SK-N-SH treated with all-trans-retinoic acid at 6 μM for 48 hours (cell line): ENCODE measurements around the gene CDK6.

Source experiments
- ATAC-seq: fragments of 200-7000 bp; cut with Tn5 transposase; 3 replicates; pipeline ENCODE4 v1.9.1; 2020; ENCODE audit warnings: mild to moderate bottlenecking, moderate library complexity
- ARNTL ChIP-seq: fragments of 450-650 bp; formaldehyde crosslinking; IDR thresholded peaks from 2 replicates; pipeline ENCODE4 v1.5.0; 2020; ENCODE audit warnings: low read depth, mild to moderate bottlenecking, moderate library complexity, borderline replicate concordance
- BACH2 ChIP-seq: fragments of 250-450 bp; sonication (Bioruptor Pico); IDR thresholded peaks from 2 replicates; pipeline ENCODE4 v1.9.0; 2021; ENCODE audit warnings: mild to moderate bottlenecking, borderline replicate concordance
- CSDC2 ChIP-seq: fragments of 250-450 bp; sonication (Bioruptor Pico); IDR thresholded peaks from 2 replicates; pipeline ENCODE4 v1.5.0; 2020; ENCODE audit warnings: mild to moderate bottlenecking, moderate library complexity
- ESRRG ChIP-seq: fragments of 250-450 bp; sonication (Bioruptor Pico); IDR thresholded peaks from 2 replicates; pipeline ENCODE4 v1.6.1; 2021; ENCODE audit warnings: mild to moderate bottlenecking
- GLIS3 ChIP-seq: fragments of 250-450 bp; sonication (Bioruptor Pico); IDR thresholded peaks from 2 replicates; pipeline ENCODE4 v1.5.0; 2020; ENCODE audit warnings: mild to moderate bottlenecking, moderate library complexity
- ISL1 ChIP-seq: fragments of 250-450 bp; sonication (Bioruptor Pico); IDR thresholded peaks from 2 replicates; pipeline ENCODE4 v2.1.2; 2022; ENCODE audit warnings: mild to moderate bottlenecking, moderate library complexity
- OSR1 ChIP-seq: fragments of 250-450 bp; sonication (Bioruptor Pico); IDR thresholded peaks from 2 replicates; pipeline ENCODE4 v1.8.0; 2022; ENCODE audit warnings: moderate library complexity, mild to moderate bottlenecking, inconsistent platforms
- PATZ1 ChIP-seq: fragments of 250-450 bp; sonication (Bioruptor Pico); IDR thresholded peaks from 2 replicates; pipeline ENCODE4 v1.8.0; 2020; ENCODE audit warnings: mild to moderate bottlenecking, moderate library complexity, borderline replicate concordance
- PPARA ChIP-seq: fragments of 250-450 bp; sonication (Bioruptor Pico); IDR thresholded peaks from 2 replicates; pipeline ENCODE4 v1.5.0; 2020; ENCODE audit warnings: mild to moderate bottlenecking, borderline replicate concordance
- RARB ChIP-seq: fragments of 250-450 bp; sonication (Bioruptor Pico); IDR thresholded peaks from 2 replicates; pipeline ENCODE4 v1.8.0; 2021; ENCODE audit warnings: mild to moderate bottlenecking, moderate library complexity
- SNAI2 ChIP-seq: fragments of 250-450 bp; sonication (Bioruptor Pico); IDR thresholded peaks from 2 replicates; pipeline ENCODE4 v1.5.0; 2020; ENCODE audit warnings: mild to moderate bottlenecking, moderate library complexity
- TCF4 ChIP-seq: fragments of 250-450 bp; sonication (Bioruptor Pico); IDR thresholded peaks from 2 replicates; pipeline ENCODE4 v1.8.0; 2021; ENCODE audit warnings: mild to moderate bottlenecking, moderate library complexity, borderline replicate concordance
- TOX ChIP-seq: fragments of 250-450 bp; sonication (Bioruptor Pico); IDR thresholded peaks from 2 replicates; pipeline ENCODE4 v1.8.0; 2021; ENCODE audit warnings: mild to moderate bottlenecking, moderate library complexity, borderline replicate concordance
- TSHZ2 ChIP-seq: fragments of 250-450 bp; sonication (Bioruptor Pico); IDR thresholded peaks from 2 replicates; pipeline ENCODE4 v1.5.0; 2020; ENCODE audit warnings: mild to moderate bottlenecking, moderate library complexity
- ZC3H10 ChIP-seq: fragments of 250-450 bp; sonication (Bioruptor Pico); IDR thresholded peaks from 2 replicates; pipeline ENCODE4 v1.5.1; 2021; ENCODE audit warnings: mild to moderate bottlenecking, moderate library complexity
- ZFP3 ChIP-seq: fragments of 250-450 bp; sonication (Bioruptor Pico); IDR thresholded peaks from 2 replicates; pipeline ENCODE4 v1.5.0; 2020; ENCODE audit warnings: mild to moderate bottlenecking, moderate library complexity
- ZFP30 ChIP-seq: fragments of 450-650 bp; formaldehyde crosslinking; IDR thresholded peaks from 2 replicates; pipeline ENCODE4 v1.5.0; 2022; ENCODE audit warnings: mild to moderate bottlenecking, moderate library complexity
- ZNF565 ChIP-seq: fragments of 450-650 bp; formaldehyde crosslinking; conservative IDR thresholded peaks from 2 replicates; pipeline ENCODE4 v1.5.0; 2020; ENCODE audit warnings: low read depth, mild to moderate bottlenecking, moderate library complexity
- ZNF70 ChIP-seq: fragments of 450-650 bp; formaldehyde crosslinking; IDR thresholded peaks from 2 replicates; pipeline ENCODE4 v1.5.0; 2020; ENCODE audit warnings: mild to moderate bottlenecking, moderate library complexity
- ZNF8 ChIP-seq: fragments of 450-650 bp; formaldehyde crosslinking; IDR thresholded peaks from 2 replicates; pipeline ENCODE4 v1.5.0; 2020; ENCODE audit warnings: mild to moderate bottlenecking, moderate library complexity
- TF ChIP-seq, protein P1 (sequence below): fragments of 250-450 bp; sonication (Bioruptor Pico); IDR thresholded peaks from 2 replicates; pipeline ENCODE4 v1.8.0; 2021; ENCODE audit warnings: low read depth, mild to moderate bottlenecking, moderate library complexity, borderline replicate concordance
- TF ChIP-seq, protein P2 (sequence below): fragments of 250-450 bp; sonication (Bioruptor Pico); IDR thresholded peaks from 2 replicates; pipeline ENCODE4 v1.5.1; 2021; ENCODE audit warnings: mild to moderate bottlenecking, moderate library complexity
- TF ChIP-seq, protein P3 (sequence below): fragments of 250-450 bp; sonication (Bioruptor Pico); IDR thresholded peaks from 2 replicates; pipeline ENCODE4 v1.5.1; 2020; ENCODE audit warnings: low read depth, mild to moderate bottlenecking, moderate library complexity

CDK6 gene

GRCh38 chr7:92742186-92742585, 94.2 kb downstream of the CDK6 start:
- no peak for TF ChIP-seq TSHZ2
- peak; percentile 40; the same call in 1 of the 2 replicates for TF ChIP-seq ZFP30 (CRISPR knock-in tag)
- TF ChIP-seq ARNTL (CRISPR knock-in tag), result no peak
- ATAC-seq, result no peak

DNA sequence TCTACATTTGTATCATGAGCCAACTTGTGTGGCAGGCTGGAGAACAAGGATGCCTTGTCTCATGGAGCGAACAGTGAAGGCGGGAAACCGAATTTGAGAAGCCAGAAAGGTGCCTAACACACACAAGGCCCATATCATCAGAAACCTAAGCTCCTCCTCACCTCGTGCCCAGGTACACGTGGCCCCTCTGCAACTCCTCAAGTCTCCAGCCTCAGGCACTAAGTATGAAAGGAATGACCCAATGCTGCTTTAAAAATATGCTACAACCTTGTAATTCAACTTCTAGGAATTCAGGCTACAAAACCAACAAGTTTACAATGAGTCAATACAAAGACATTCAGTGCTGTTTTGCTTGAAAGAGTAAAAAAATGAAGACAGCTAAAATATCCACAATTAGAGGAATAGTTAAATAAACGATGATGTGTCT, 95.7 kb downstream of the CDK6 start:
- peak; percentile 83 for ATAC-seq
- TF ChIP-seq, protein P1, sequence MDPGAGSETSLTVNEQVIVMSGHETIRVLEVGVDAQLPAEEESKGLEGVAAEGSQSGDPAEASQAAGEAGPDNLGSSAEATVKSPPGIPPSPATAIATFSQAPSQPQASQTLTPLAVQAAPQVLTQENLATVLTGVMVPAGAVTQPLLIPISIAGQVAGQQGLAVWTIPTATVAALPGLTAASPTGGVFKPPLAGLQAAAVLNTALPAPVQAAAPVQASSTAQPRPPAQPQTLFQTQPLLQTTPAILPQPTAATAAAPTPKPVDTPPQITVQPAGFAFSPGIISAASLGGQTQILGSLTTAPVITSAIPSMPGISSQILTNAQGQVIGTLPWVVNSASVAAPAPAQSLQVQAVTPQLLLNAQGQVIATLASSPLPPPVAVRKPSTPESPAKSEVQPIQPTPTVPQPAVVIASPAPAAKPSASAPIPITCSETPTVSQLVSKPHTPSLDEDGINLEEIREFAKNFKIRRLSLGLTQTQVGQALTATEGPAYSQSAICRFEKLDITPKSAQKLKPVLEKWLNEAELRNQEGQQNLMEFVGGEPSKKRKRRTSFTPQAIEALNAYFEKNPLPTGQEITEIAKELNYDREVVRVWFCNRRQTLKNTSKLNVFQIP (CRISPR knock-in tag), result no peak
- TF ChIP-seq PATZ1 (CRISPR knock-in tag), result no peak
- TF ChIP-seq TOX (CRISPR knock-in tag), result no peak
- TF ChIP-seq ZNF565 (CRISPR knock-in tag), result no peak
- TF ChIP-seq OSR1 (CRISPR knock-in tag), result no peak
- TF ChIP-seq ZFP3 (CRISPR knock-in tag), result no peak
- no peak for TF ChIP-seq ZNF8 (CRISPR knock-in tag)
- TF ChIP-seq, protein P2, sequence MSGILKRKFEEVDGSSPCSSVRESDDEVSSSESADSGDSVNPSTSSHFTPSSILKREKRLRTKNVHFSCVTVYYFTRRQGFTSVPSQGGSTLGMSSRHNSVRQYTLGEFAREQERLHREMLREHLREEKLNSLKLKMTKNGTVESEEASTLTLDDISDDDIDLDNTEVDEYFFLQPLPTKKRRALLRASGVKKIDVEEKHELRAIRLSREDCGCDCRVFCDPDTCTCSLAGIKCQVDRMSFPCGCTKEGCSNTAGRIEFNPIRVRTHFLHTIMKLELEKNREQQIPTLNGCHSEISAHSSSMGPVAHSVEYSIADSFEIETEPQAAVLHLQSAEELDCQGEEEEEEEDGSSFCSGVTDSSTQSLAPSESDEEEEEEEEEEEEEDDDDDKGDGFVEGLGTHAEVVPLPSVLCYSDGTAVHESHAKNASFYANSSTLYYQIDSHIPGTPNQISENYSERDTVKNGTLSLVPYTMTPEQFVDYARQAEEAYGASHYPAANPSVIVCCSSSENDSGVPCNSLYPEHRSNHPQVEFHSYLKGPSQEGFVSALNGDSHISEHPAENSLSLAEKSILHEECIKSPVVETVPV, result no peak
- TF ChIP-seq ZFP30 (CRISPR knock-in tag), result no peak
- TF ChIP-seq SNAI2, result no peak
- TF ChIP-seq PPARA, result no peak
- peak; percentile 76; the same call in 1 of the 2 replicates for TF ChIP-seq CSDC2 (CRISPR knock-in tag)
- peak; percentile 8; the same call in 1 of the 2 replicates for TF ChIP-seq RARB
- no peak for TF ChIP-seq ARNTL (CRISPR knock-in tag)
- TF ChIP-seq TCF4, result no peak
- TF ChIP-seq ZNF70 (CRISPR knock-in tag), result no peak
- no peak for TF ChIP-seq ZC3H10 (CRISPR knock-in tag)
- TF ChIP-seq, protein P3, sequence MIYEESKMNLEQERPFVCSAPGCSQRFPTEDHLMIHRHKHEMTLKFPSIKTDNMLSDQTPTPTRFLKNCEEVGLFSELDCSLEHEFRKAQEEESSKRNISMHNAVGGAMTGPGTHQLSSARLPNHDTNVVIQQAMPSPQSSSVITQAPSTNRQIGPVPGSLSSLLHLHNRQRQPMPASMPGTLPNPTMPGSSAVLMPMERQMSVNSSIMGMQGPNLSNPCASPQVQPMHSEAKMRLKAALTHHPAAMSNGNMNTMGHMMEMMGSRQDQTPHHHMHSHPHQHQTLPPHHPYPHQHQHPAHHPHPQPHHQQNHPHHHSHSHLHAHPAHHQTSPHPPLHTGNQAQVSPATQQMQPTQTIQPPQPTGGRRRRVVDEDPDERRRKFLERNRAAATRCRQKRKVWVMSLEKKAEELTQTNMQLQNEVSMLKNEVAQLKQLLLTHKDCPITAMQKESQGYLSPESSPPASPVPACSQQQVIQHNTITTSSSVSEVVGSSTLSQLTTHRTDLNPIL (CRISPR knock-in tag), result peak; percentile 43; the same call in 1 of the 2 replicates
- TF ChIP-seq BACH2 (CRISPR knock-in tag), result no peak
- no peak for TF ChIP-seq TSHZ2
- no peak for TF ChIP-seq GLIS3
- peak; percentile 78 for TF ChIP-seq ISL1 (CRISPR knock-in tag)
- 0 out of 2 replicates have a peak, but pooled peaks have one; percentile 23 for TF ChIP-seq ESRRG (CRISPR knock-in tag)
